Loucy (cell line): Measurements from ENCODE around the gene GULP1.

Experiments
- CTCF ChIP-seq: fragments of 200-600 bp; sonication (generic); conservative IDR thresholded peaks from 2 replicates; pipeline ENCODE4 v1.5.1; 2014; ENCODE audit warnings: mild to moderate bottlenecking, antibody characterized with exemption, low read length
- EZH2phosphoT487 ChIP-seq: fragments of 200-600 bp; IDR thresholded peaks from 2 replicates; pipeline ENCODE4 v1.6.1; 2018; ENCODE audit warnings: antibody characterized with exemption, mild to moderate bottlenecking, moderate library complexity, borderline replicate concordance

GRCh38 chr2:188367164-188367563 is 75.5 kb downstream of the GULP1 start:
- TF ChIP-seq CTCF: no peak
- no peak for TF ChIP-seq EZH2phosphoT487
